GM18909 (cell line): ENCODE data around the gene LETM1.

Experiments used
- ATAC-seq: cut with Tn5 transposase; IDR thresholded peaks from one replicate; pipeline ENCODE4 v1.9.1; 2021; ENCODE audit warnings: mild to moderate bottlenecking; ENCODE audit not compliant: unreplicated experiment, poor library complexity

The LETM1 gene

GRCh38 chr4:1873776-1874175 lies 17.8 kb upstream of the LETM1 start:
- no peak for ATAC-seq

- no peak for ATAC-seq
Observed at GRCh38 chr4:1873291-1873690, 17.3 kb upstream of the LETM1 start.

GRCh38 chr4:1872870-1873269 lies 16.9 kb upstream of the LETM1 start:
- ATAC-seq = no peak

- ATAC-seq = peak; percentile 22
Observed at GRCh38 chr4:1871471-1872021, 15.6 kb upstream of the LETM1 start.

GRCh38 chr4:1870578-1871443 lies 14.9 kb upstream of the LETM1 start, which contains the start of gene NSD2:
Gene NSD2, plus strand, starts transcription at chr4:1871393. Its CDS starts 29,262 bp downstream, at chr4:1900655.
- peak; percentile 63 for ATAC-seq

- ATAC-seq = peak; percentile 47
Observed at GRCh38 chr4:1870328-1870577, 14.3 kb upstream of the LETM1 start.

GRCh38 chr4:1869530-1870327 lies 13.8 kb upstream of the LETM1 start:
- peak; percentile 7 for ATAC-seq

- ATAC-seq = no peak
Observed at GRCh38 chr4:1868912-1869311, 13.0 kb upstream of the LETM1 start.

GRCh38 chr4:1868293-1868692 lies 12.3 kb upstream of the LETM1 start:
- no peak for ATAC-seq

- ATAC-seq = no peak
Observed at GRCh38 chr4:1866189-1866661, 10.3 kb upstream of the LETM1 start.

- ATAC-seq = no peak
Observed at GRCh38 chr4:1864076-1865008, 8.4 kb upstream of the LETM1 start.

- ATAC-seq = no peak
Observed at GRCh38 chr4:1863297-1864033, 7.5 kb upstream of the LETM1 start.

GRCh38 chr4:1862961-1863296 lies 7.0 kb upstream of the LETM1 start:
- ATAC-seq = no peak

- no peak for ATAC-seq
Observed at GRCh38 chr4:1862055-1862911, 6.3 kb upstream of the LETM1 start.

GRCh38 chr4:1859389-1859753 lies 3.4 kb upstream of the LETM1 start:
- ATAC-seq = no peak

GRCh38 chr4:1857931-1858330 lies 2.0 kb upstream of the LETM1 start:
- no peak for ATAC-seq

GRCh38 chr4:1856943-1857699 lies 1.2 kb upstream of the LETM1 start:
- ATAC-seq = no peak
